ENCODE measurements around the gene PTPN9.

DNA sequence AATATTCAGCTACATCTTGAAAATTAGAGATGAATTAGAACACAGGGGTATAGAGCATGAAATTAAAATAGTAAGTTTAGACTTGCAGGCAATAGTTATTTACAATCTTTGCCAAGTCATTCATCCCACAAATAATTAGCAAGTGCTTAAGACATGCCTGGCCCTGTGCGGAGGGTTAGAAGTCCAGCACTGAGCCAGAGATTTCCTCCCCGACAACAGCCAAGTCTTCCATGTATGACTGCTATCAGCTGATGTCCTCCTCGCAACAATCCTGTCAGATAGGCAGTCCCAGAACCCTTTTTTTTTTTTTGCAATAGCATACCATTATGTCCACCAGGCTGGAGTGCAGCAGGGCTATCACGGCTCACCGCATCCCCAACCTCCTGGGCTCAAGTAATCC lies 142.2 kb downstream of the PTPN9 start:
- TF ChIP-seq EZH2 (IDR thresholded peaks at IDR 0.05; ENCODE audit: insufficient read depth, poor library complexity, severe bottlenecking) (no peak), EZH2phosphoT487 (IDR thresholded peaks at IDR 0.05; ENCODE audit: insufficient read depth, low read depth) (no peak)

All from GM23248 (cell line).